ENCODE data around the gene ERP29.

ERP29 gene

GRCh38 chr12:112012775-112013600 lies at the start of gene ERP29, which contains the start of gene TMEM116:
Gene ERP29 (plus strand): TSS chr12:112013426. CDS start chr12:112013466, 40 bp downstream.
Gene TMEM116 (minus strand): TSS chr12:112013165. CDS start chr12:112005270, 7,895 bp downstream.
- DNase-seq (ENCODE audit: low read depth), result peak; percentile 94
- peak; percentile 31 for TF ChIP-seq CTCF (IDR thresholded peaks at IDR 0.05; ENCODE audit: control insufficient read depth, extremely low read depth, insufficient read depth)
- peak within 1 kb of the TSS; percentile 79 for H3K4me3 ChIP-seq (ENCODE audit: low read depth, low read length)

GRCh38 chr12:111964935-111965334 lies 48.3 kb upstream of the ERP29 start:
- H3K4me3 ChIP-seq (ENCODE audit: low read depth, low read length), result no peak overlapping the region
- TF ChIP-seq CTCF (IDR thresholded peaks at IDR 0.05; ENCODE audit: control insufficient read depth, extremely low read depth, insufficient read depth), result no peak
- no peak for DNase-seq (ENCODE audit: low read depth)

DNA sequence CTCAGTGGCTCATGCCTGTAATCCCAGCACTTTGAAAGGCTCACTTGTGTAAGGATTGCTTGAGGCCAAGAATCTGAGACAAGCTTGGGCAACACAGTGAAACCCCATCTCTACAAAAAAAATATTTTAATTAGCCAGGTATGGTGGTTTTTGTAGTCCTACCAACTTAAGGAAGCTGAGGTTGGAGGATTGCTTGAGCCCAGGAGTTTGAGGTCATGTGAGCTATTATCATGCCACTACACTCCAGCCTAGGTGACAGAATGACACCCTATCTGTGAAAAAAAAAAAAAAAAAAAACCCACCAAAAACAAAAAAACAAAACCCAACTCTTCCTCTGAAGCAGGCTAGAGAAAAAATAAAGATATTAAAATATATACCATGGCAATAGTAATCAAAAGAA lies 41.4 kb upstream of the ERP29 start:
- TF ChIP-seq CTCF (IDR thresholded peaks at IDR 0.05; ENCODE audit: control insufficient read depth, extremely low read depth, insufficient read depth), result no peak
- DNase-seq (ENCODE audit: low read depth), result no peak
- H3K4me3 ChIP-seq (ENCODE audit: low read depth, low read length), result no peak overlapping the region

DNA sequence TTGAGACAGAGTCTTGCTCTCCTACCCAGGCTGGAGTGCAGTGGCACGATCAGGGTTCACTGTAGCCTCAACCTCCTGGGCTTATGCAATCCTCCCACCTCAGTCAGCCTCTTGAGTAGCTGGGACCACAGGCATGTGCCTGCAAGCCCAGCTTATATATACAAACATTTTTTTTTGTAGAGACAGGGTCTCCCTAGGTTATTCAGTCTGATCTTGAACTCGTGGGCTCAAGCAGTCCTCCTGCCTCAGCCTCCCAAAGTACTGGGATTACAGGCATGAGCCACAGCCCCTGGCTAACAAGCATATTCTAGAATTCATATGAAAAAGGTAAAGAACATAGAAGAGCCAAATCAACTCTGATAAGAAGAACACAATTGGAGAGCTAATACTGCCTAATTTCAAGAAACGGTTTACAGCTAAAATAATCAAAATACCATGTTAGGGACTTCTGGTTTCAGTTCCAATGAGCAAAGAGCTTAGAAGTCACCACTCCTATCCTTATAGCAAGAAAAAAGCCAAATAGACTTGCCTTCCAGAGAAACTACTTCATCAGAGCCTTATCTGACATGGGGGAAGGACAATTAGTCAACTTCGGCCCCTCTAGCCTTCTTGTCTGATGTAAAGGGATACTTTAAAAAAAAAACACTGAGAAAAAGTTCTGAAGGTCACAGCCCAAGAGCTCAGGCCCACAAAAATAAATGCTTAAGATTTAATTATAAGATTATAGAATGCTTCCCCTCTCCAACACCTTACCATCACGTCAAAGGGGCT lies 37.9 kb upstream of the ERP29 start:
- no peak overlapping the region for H3K4me3 ChIP-seq (ENCODE audit: low read depth, low read length)
- DNase-seq (ENCODE audit: low read depth), result no peak
- TF ChIP-seq CTCF (IDR thresholded peaks at IDR 0.05; ENCODE audit: control insufficient read depth, extremely low read depth, insufficient read depth), result no peak

GRCh38 chr12:111976291-111976690 lies 36.9 kb upstream of the ERP29 start:
- TF ChIP-seq CTCF (IDR thresholded peaks at IDR 0.05; ENCODE audit: control insufficient read depth, extremely low read depth, insufficient read depth), result no peak
- no peak for DNase-seq (ENCODE audit: low read depth)
- H3K4me3 ChIP-seq (ENCODE audit: low read depth, low read length), result no peak overlapping the region

- DNase-seq (ENCODE audit: low read depth), result no peak
- no peak overlapping the region for H3K4me3 ChIP-seq (ENCODE audit: low read depth, low read length)
- TF ChIP-seq CTCF (IDR thresholded peaks at IDR 0.05; ENCODE audit: control insufficient read depth, extremely low read depth, insufficient read depth), result no peak
Observed at GRCh38 chr12:111976860-111977259, 36.4 kb upstream of the ERP29 start.

All from LNCaP clone FGC (cell line).